K562 (cell line): ENCODE results near the gene C1orf21. TPM values are rescaled to one million over a fixed set of nuclear protein-coding genes. Genes with fewer than 3 reads are reported as not detected.

Experiments used
- ATAC-seq: fragments of 200-7000 bp; cut with Tn5 transposase; 3 replicates; pipeline ENCODE4 v1.9.1; 2020; ENCODE audit warnings: moderate library complexity
- BruUV-seq: library from RNA; stranded (reverse); fragments of 400-500 nt; replicated peaks from 2 replicates; lab custom pipeline; 2021; lab: Mats Ljungman, UMichigan
- CTCF ChIA-PET: fragments of 300-600 bp; formaldehyde crosslinking; extraction: SDS; loops from one replicate; lab custom pipeline; 2021; ENCODE audit warnings: low intra/inter-chr PET ratio; lab: Yijun Ruan, JAX
- POLR2A ChIA-PET: fragments of 300-600, 350-650 bp; sonication (Branson Sonifier 250); formaldehyde crosslinking; extraction: SDS; loops from one replicate; lab custom pipeline; 2021; ENCODE audit warnings: antibody characterized with exemption, inconsistent platforms; lab: Yijun Ruan, JAX
- DNase-seq, 4 experiments: peaks; one replicate each; pipeline versions ENCODE4 v3.0.0 to v3.0.0-alpha.2; 2011 to 2018; ENCODE audit warnings: low spot score in 3 of 4, mixed read lengths in 3 of 4; ENCODE audit errors: extremely low read depth in 1 of 4
- FAIRE-seq: peaks from 2 replicates; lab custom pipeline; 2011; peaks lifted over from hg19 to GRCh38; lab: Jason Lieb, UNC
- H2AFZ ChIP-seq: 2 replicates; pipeline ENCODE4 v1.6.0; 2011; ENCODE audit warnings: low read depth, low read length, control low read depth, inconsistent platforms
- H3K27ac ChIP-seq: fragments of 200-600 bp; 3 replicates; pipeline ENCODE4 v1.8.0; 2011; ENCODE audit warnings: low read depth, mild to moderate bottlenecking, control low read depth, inconsistent platforms, low read length, moderate library complexity, mixed read lengths; ENCODE audit errors: extremely low read depth
- H3K27me3 ChIP-seq, 2 experiments: fragments of 300-600 bp in 1 of 2; 2 replicates in 1 of 2; 3 replicates in 1 of 2; pipeline versions ENCODE4 v1.6.0 to v1.8.0; 2011; ENCODE audit warnings: inconsistent platforms in 2 of 2, low read length in 2 of 2, mild to moderate bottlenecking in 1 of 2, mixed read lengths in 1 of 2, moderate library complexity in 1 of 2; ENCODE audit not compliant: control insufficient read depth in 2 of 2, insufficient read depth in 2 of 2
- H3K36me3 ChIP-seq: fragments of 300-600 bp; 3 replicates; pipeline ENCODE4 v1.8.0; 2011; ENCODE audit warnings: mild to moderate bottlenecking, low read length, inconsistent platforms; ENCODE audit not compliant: control insufficient read depth, insufficient read depth
- H3K4me1 ChIP-seq, 2 experiments: fragments of 200-600 bp in 1 of 2; replicated peaks in 1 of 2; 2 replicates in 1 of 2; 3 replicates in 1 of 2; pipeline versions ENCODE4 v1.5.1 to v1.8.0; 2011; ENCODE audit warnings: inconsistent platforms in 2 of 2, low read length in 2 of 2, mild to moderate bottlenecking in 1 of 2, mixed read lengths in 1 of 2, moderate library complexity in 1 of 2; ENCODE audit not compliant: control insufficient read depth in 2 of 2, insufficient read depth in 2 of 2
- H3K4me2 ChIP-seq: 2 replicates; pipeline ENCODE4 v1.6.1; 2011; ENCODE audit warnings: low read length, control low read depth, inconsistent platforms, mixed read lengths; ENCODE audit not compliant: insufficient read depth
- H3K4me3 ChIP-seq: fragments of 200-600 bp; sonication (generic), shearing (Covaris generic); 2 replicates; pipeline ENCODE4 v1.5.1; 2016; ENCODE audit warnings: control low read depth, inconsistent platforms
- H3K79me2 ChIP-seq: fragments of 200-600 bp; 3 replicates; pipeline ENCODE4 v1.8.0; 2011; ENCODE audit warnings: low read length, inconsistent platforms; ENCODE audit not compliant: control insufficient read depth, insufficient read depth
- H3K9ac ChIP-seq, 2 experiments: 2 replicates each; pipeline versions ENCODE4 v1.6.0 to v1.6.1; 2011; ENCODE audit warnings: low read depth in 2 of 2, low read length in 2 of 2, control low read depth in 1 of 2, inconsistent platforms in 1 of 2, mild to moderate bottlenecking in 1 of 2, mixed read lengths in 1 of 2; ENCODE audit not compliant: insufficient read depth in 1 of 2
- H3K9me1 ChIP-seq: one replicate; pipeline ENCODE4 v1.6.0; 2011; ENCODE audit warnings: inconsistent platforms, mild to moderate bottlenecking, low read length, moderate library complexity; ENCODE audit not compliant: control insufficient read depth, insufficient read depth
- H3K9me3 ChIP-seq: replicated peaks from 2 replicates; pipeline ENCODE4 v1.5.1; 2011; ENCODE audit warnings: low read depth, low read length, inconsistent platforms; ENCODE audit not compliant: control insufficient read depth, insufficient read depth
- H4K20me1 ChIP-seq: replicated peaks from 2 replicates; pipeline ENCODE4 v1.6.1; 2011; ENCODE audit warnings: low read length, inconsistent platforms, mixed read lengths; ENCODE audit not compliant: control insufficient read depth, insufficient read depth
- HBP1 ChIP-seq: fragments of 450-650 bp; formaldehyde crosslinking; IDR thresholded peaks from 2 replicates; pipeline ENCODE4 v1.4.0; 2022; ENCODE audit warnings: missing genetic modification characterization
- KLF13 ChIP-seq: fragments of 450-650 bp; IDR thresholded peaks from 2 replicates; pipeline ENCODE4 v1.6.1; 2016; ENCODE audit warnings: missing genetic modification characterization, low read depth, mild to moderate bottlenecking, missing compliant biosample characterization, moderate library complexity, borderline replicate concordance
- TEAD2 ChIP-seq: fragments of 450-650 bp; IDR thresholded peaks from 2 replicates; pipeline ENCODE4 v1.6.1; 2016; ENCODE audit warnings: missing genetic modification characterization, control low read depth, missing compliant biosample characterization
- ZBTB7A ChIP-seq: IDR thresholded peaks from 2 replicates; pipeline ENCODE4 v1.6.1; 2011; ENCODE audit warnings: low read depth, mild to moderate bottlenecking, low read length, moderate library complexity, borderline replicate concordance; ENCODE audit not compliant: control insufficient read depth
- ZNF354B ChIP-seq: fragments of 250-450 bp; sonication (Bioruptor Pico); IDR thresholded peaks from 2 replicates; pipeline ENCODE4 v1.4.0; 2020
- ZNF830 ChIP-seq: fragments of 250-450 bp; sonication (Bioruptor Pico); IDR thresholded peaks from 2 replicates; pipeline ENCODE4 v1.5.0; 2021; ENCODE audit warnings: mild to moderate bottlenecking
- WGBS: fragments of 100-300 bp; shearing (Covaris generic); methylation state at CpG from one replicate; pipeline ENCODE4 v1.1.6; 2016; ENCODE audit warnings: low coverage, mixed read lengths; ENCODE audit not compliant: insufficient coverage; ENCODE audit errors: missing lambda C conversion rate; 5-methylcytosine and 5-hydroxymethylcytosine counted together
- in situ Hi-C: fragments of 300-500 bp; cut with MboI; formaldehyde crosslinking; loops from 4 replicates; pipeline ENCODE4 v1.15.0; 2018; ENCODE audit warnings: inconsistent platforms, mixed read lengths
- intact Hi-C: fragments of 100-400 bp; cut with micrococcal nuclease; formaldehyde crosslinking; loops from 2 replicates; pipeline ENCODE4 v1.14.2; 2022
- polyA plus RNA-seq, 8 experiments: library from polyadenylated mRNA; depleted of rRNA in 4 of 8; stranded (reverse) in 5 of 8; unstranded in 3 of 8; fragments of >200 nt; fragmentation: Nextera tagmentation in 2 of 8; fragmentation: Illumina TruSeq in 1 of 8; extraction: Ambion mirVana in 2 of 8; extraction: Trizol in 1 of 8; gene quantifications; 2 replicates each; pipeline versions ENCODE4 v1.2.1 to v1.2.3, GENCODE V29; 2011 to 2014; ENCODE audit warnings: inconsistent platforms in 1 of 8, missing spikeins in 1 of 8
- total RNA-seq, 7 experiments: library from RNA; depleted of rRNA in 6 of 7; stranded (reverse); fragments of >200 nt in 6 of 7; fragmentation: Illumina TruSeq in 2 of 7; extraction: Trizol in 2 of 7; gene quantifications; 2 replicates each; pipeline versions ENCODE4 v1.2.1 to v1.2.3, GENCODE V29; 2011 to 2021; ENCODE audit warnings: low replicate concordance in 1 of 7

C1orf21 gene
- total and polyA plus RNA-seq, 9 of the 15 experiments (the other 6 are each of a cell fraction or from before 2014, with no cell fraction given), result under 0.01 to 0.31 (median 0.07) TPM

DNA sequence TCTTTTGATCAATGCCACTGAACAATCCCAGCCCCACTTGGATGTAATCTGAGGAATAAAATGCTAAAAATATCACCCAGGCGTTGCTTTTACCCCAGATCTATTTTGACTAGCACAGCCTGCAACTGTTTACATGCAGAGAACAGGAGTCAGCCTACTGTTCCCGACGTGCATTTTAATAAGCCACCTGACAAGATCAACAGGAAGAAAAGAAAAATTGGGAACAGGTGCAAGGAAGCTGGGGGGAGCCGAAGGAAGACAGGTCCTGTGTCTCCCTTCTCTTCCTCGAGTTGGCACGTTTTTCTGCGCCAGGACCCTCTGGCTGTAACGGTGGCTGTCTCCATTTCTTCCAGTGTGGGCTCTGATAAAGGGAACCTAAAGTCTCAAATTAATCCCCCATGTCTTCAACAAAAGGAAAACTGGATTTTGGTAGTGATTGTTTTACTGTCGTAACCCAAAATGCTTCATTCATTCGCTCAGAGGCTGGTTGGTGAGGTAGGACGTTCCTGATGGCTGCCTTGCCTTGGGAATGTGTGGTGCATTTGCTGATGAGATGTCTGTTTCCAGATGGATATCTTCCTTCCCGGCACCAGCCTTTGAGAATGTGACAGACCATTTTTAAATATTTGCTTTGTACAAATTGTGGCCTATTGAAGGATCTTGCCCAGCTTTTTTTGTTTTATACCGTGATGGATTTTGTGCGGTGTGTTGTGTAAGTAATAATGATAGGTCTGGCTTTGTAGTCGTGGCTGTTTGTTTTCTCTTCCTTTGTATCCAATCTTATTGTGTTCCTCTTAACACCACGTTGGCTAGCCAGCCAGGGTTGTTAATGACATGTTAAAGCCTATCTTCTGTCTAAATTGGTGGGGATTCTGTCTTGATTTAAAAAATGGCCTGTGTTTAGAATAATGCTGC, 117.5 kb downstream of the C1orf21 start:
- Histone ChIP-seq H3K27me3 (peaks cover 0 to 4% of the 10 kb centered on the region in 2 experiments; a peak in 2 of 5 replicates), H3K4me2 (no peak overlapping the region), H3K27ac (no peak overlapping the region), H3K4me3 (no peak overlapping the region), H3K36me3 (no peaks in the 10 kb centered on the region), H4K20me1 (no peaks in the 10 kb centered on the region), H3K9me3 (no peaks in the 10 kb centered on the region), H3K9ac (no peak overlapping the region), H3K4me1 (no peaks in the 10 kb centered on the region), H2AFZ (no peak overlapping the region), H3K79me2 (no peaks in the 10 kb centered on the region), H3K9me1 (no peaks in the 10 kb centered on the region)
- ATAC-seq, result no peak
- in situ Hi-C loops (no loop called here), intact Hi-C loops (no loop called here)
- ChIA-PET POLR2A (interaction anchor here (1.5 kb wide), 1 partner anchor 12 kb away, joined by 3 read pairs; no protein-coding TSS in a partner anchor), CTCF (no interaction called here)
- TF ChIP-seq ZNF830, result no peak
- no peak for TF ChIP-seq HBP1 (CRISPR knock-in tag)
- TF ChIP-seq ZBTB7A, result no peak
- TF ChIP-seq ZNF354B, result no peak
- no peak for TF ChIP-seq TEAD2 (tag)
- no peak for TF ChIP-seq KLF13 (tag)
- DNase-seq, result no peak
- WGBS, result 1% methylated on average over 16 of the region's 16 CpGs
- no TSS peak for BruUV-seq
- no peak for FAIRE-seq
